Sigmoid colon (tissue), 7 donors: ENCODE measurements around the gene PTGIS. TPM values are rescaled to one million over a fixed set of nuclear protein-coding genes. Genes with fewer than 3 reads are reported as not detected.
A peak's percentile ranks its signal among the peaks of the same experiment; 100 is the strongest.

ENCODE experiments used
- DNase-seq: peaks from one replicate; pipeline ENCODE4 v3.0.0-alpha.2; 2019
- H3K27ac ChIP-seq, 4 donors: fragments of 200-600 bp; sonication (generic); one replicate each; pipeline ENCODE4 v1.5.1; 2016 to 2019; ENCODE audit warnings: mild to moderate bottlenecking in 1 of 4
- H3K27me3 ChIP-seq, 3 donors: fragments of 200-600 bp; sonication (generic); one replicate each; pipeline ENCODE4 v1.5.1; 2019; ENCODE audit warnings: mild to moderate bottlenecking in 1 of 3
- H3K36me3 ChIP-seq, 4 donors: fragments of 200-600 bp; sonication (generic); one replicate each; pipeline ENCODE4 v1.5.1; 2016 to 2019
- H3K4me1 ChIP-seq, 4 donors: fragments of 200-600 bp; sonication (generic); one replicate each; pipeline ENCODE4 v1.5.1; 2017 to 2019
- H3K4me3 ChIP-seq, 4 donors: fragments of 200-600 bp; sonication (generic); one replicate each; pipeline ENCODE4 v1.5.1; 2017 to 2019; ENCODE audit warnings: mild to moderate bottlenecking in 2 of 4, moderate library complexity in 1 of 4
- H3K9me3 ChIP-seq, 4 donors: fragments of 200-600 bp in 3 of 4; sonication (generic) in 3 of 4; one replicate each; pipeline versions ENCODE4 v1.5.1 to v1.6.1; 2013 to 2019
- CTCF ChIP-seq, 4 experiments: fragments of 450-650 bp in 3 of 4; fragments of 200-600 bp in 1 of 4; IDR thresholded peaks; one replicate each; pipeline ENCODE4 v1.5.1; 2016 to 2019; ENCODE audit warnings: antibody characterized with exemption in 4 of 4, mild to moderate bottlenecking in 3 of 4, moderate library complexity in 2 of 4
- EP300 ChIP-seq, 4 donors: sonication (generic); formaldehyde crosslinking; IDR thresholded peaks; one replicate each; pipeline ENCODE4 v1.6.1; 2017; ENCODE audit warnings: antibody characterized with exemption in 4 of 4
- POLR2A ChIP-seq, 2 donors: fragments of 450-650 bp; IDR thresholded peaks; one replicate each; pipeline ENCODE4 v1.6.1; 2016; ENCODE audit warnings: antibody characterized with exemption in 2 of 2, mild to moderate bottlenecking in 2 of 2, moderate library complexity in 2 of 2
- POLR2AphosphoS5 ChIP-seq, 4 donors: sonication (generic); formaldehyde crosslinking; IDR thresholded peaks; one replicate each; pipeline ENCODE4 v1.6.1; 2017; ENCODE audit warnings: antibody characterized with exemption in 4 of 4
- WGBS, 2 donors: extraction: QIAGEN DNeasy Blood & Tissue Kit; methylation state at CpG; one replicate each; pipeline ENCODE4 v1.1.7; 2013; 5-methylcytosine and 5-hydroxymethylcytosine counted together
- intact Hi-C: fragments of 100-400 bp; cut with DNase I; formaldehyde crosslinking; loops from one replicate; pipeline ENCODE4 v1.15.1; 2023
- polyA plus RNA-seq, 3 donors: library from polyadenylated mRNA; stranded (reverse); fragments of 200-250 nt; gene quantifications; one replicate each; pipeline ENCODE4 v1.2.3, GENCODE V29; 2013
- total RNA-seq, 4 donors: library from RNA; depleted of rRNA; stranded (reverse); fragments of >200 nt; gene quantifications; one replicate each; pipeline ENCODE4 v1.1.0, GENCODE V29; 2016
- donor health status: healthy with polysubstance abuse.
- donor health status: Bipolar disorder and iron deficiency.
- donor health status: healthy.

Gene PTGIS
- total and polyA plus RNA-seq, 7 donors, result 0.46 to 241 (median 55.3) TPM

GRCh38 chr20:49601153-49601924 lies 33.4 kb upstream of the PTGIS start:
- peaks cover 0 to 3% (median 0%) of the 10 kb centered on the region in 4 donors for H3K9me3 ChIP-seq
- H3K27me3 ChIP-seq, result no peaks in the 10 kb centered on the region
- H3K4me3 ChIP-seq, result no peak overlapping the region
- 91 to 92% methylated on average over 5 of the region's 5 CpGs for WGBS, 2 donors
- TF ChIP-seq POLR2AphosphoS5 (IDR thresholded peaks at IDR 0.05) (no peak), EP300 (IDR thresholded peaks at IDR 0.05) (no peak), POLR2A (IDR thresholded peaks at IDR 0.05) (no peak), CTCF (IDR thresholded peaks at IDR 0.05) (no peak)
- intact Hi-C loops, result no loop called here
- no peaks in the 10 kb centered on the region for H3K36me3 ChIP-seq
- DNase-seq, result no peak
- peaks cover 0 to 23% (median 11%) of the 10 kb centered on the region in 4 donors for H3K4me1 ChIP-seq
- no peak overlapping the region for H3K27ac ChIP-seq

- intact Hi-C loops, result no loop called here
- no peaks in the 10 kb centered on the region for H3K36me3 ChIP-seq
- H3K27ac ChIP-seq, result no peak overlapping the region
These were observed 31.8 kb upstream of the PTGIS start for GRCh38 chr20:49599746-49600113.

GRCh38 chr20:49597825-49598395 lies 30.0 kb upstream of the PTGIS start:
- DNase-seq, result no peak
- no peak for TF ChIP-seq CTCF (IDR thresholded peaks at IDR 0.05)
- TF ChIP-seq POLR2AphosphoS5 (IDR thresholded peaks at IDR 0.05), result no peak
- no peaks in the 10 kb centered on the region for H3K36me3 ChIP-seq
- H3K27ac ChIP-seq, result no peak overlapping the region
- H3K4me3 ChIP-seq, result no peak overlapping the region
- H3K27me3 ChIP-seq, result no peaks in the 10 kb centered on the region
- intact Hi-C loops, result no loop called here
- peaks cover 0 to 3% (median 0%) of the 10 kb centered on the region in 4 donors for H3K9me3 ChIP-seq
- WGBS, 2 donors, result 89 to 97% methylated on average over 4 of the region's 4 CpGs
- peaks cover 0 to 12% (median 10%) of the 10 kb centered on the region in 4 donors for H3K4me1 ChIP-seq

More at GRCh38 chr20:49599746-49600113, 31.8 kb upstream of the PTGIS start:
- H3K27me3 ChIP-seq, result no peaks in the 10 kb centered on the region
- WGBS, 2 donors, result 96 to 97% methylated on average over 4 of the region's 4 CpGs
- H3K9me3 ChIP-seq, result peaks cover 0 to 3% (median 0%) of the 10 kb centered on the region in 4 donors
- no peak for TF ChIP-seq EP300 (IDR thresholded peaks at IDR 0.05)
- no peak for TF ChIP-seq POLR2A (IDR thresholded peaks at IDR 0.05)
- no peak for TF ChIP-seq CTCF (IDR thresholded peaks at IDR 0.05)
- no peak for TF ChIP-seq POLR2AphosphoS5 (IDR thresholded peaks at IDR 0.05)
- H3K4me3 ChIP-seq, result no peak overlapping the region
- peaks cover 0 to 26% (median 10%) of the 10 kb centered on the region in 4 donors for H3K4me1 ChIP-seq
- DNase-seq, result no peak

- no peaks in the 10 kb centered on the region for H3K36me3 ChIP-seq
- H3K4me3 ChIP-seq, result no peak overlapping the region
- H3K9me3 ChIP-seq, result peaks cover 0 to 3% (median 0%) of the 10 kb centered on the region in 4 donors
- no peaks in the 10 kb centered on the region for H3K27me3 ChIP-seq
- TF ChIP-seq POLR2A (IDR thresholded peaks at IDR 0.05) (no peak), POLR2AphosphoS5 (IDR thresholded peaks at IDR 0.05) (peak in 1 of 4 donors; percentile 53)
- WGBS, 2 donors, result 72 to 82% methylated on average over 15 of the region's 15 CpGs
- H3K27ac ChIP-seq, result peak overlapping the region; percentile 62 to 75 (median 64)
- H3K4me1 ChIP-seq, result peaks cover 0 to 12% (median 9%) of the 10 kb centered on the region in 4 donors
- intact Hi-C loops, result no loop called here
- DNase-seq, result peak; percentile 81
These were observed 28.0 kb upstream of the PTGIS start for GRCh38 chr20:49595811-49596561.

- intact Hi-C loops, result no loop called here
- Histone ChIP-seq H3K36me3 (no peaks in the 10 kb centered on the region), H3K4me1 (peaks cover 0 to 11% (median 10%) of the 10 kb centered on the region in 4 donors), H3K4me3 (no peak overlapping the region), H3K27me3 (no peaks in the 10 kb centered on the region), H3K27ac (peak overlapping the region; percentile 62 to 75 (median 64)), H3K9me3 (peaks cover 0 to 3% (median 0%) of the 10 kb centered on the region in 4 donors)
- 84 to 90% methylated on average over 10 of the region's 10 CpGs for WGBS, 2 donors
- DNase-seq, result no peak
- TF ChIP-seq POLR2A (IDR thresholded peaks at IDR 0.05), result no peak
- no peak for TF ChIP-seq CTCF (IDR thresholded peaks at IDR 0.05)
- no peak for TF ChIP-seq POLR2AphosphoS5 (IDR thresholded peaks at IDR 0.05)
- no peak for TF ChIP-seq EP300 (IDR thresholded peaks at IDR 0.05)
These were observed 27.4 kb upstream of the PTGIS start for GRCh38 chr20:49595346-49595745.
